ENCODE data around the gene MVP. TPM values are rescaled to one million over a fixed set of nuclear protein-coding genes. Genes with fewer than 3 reads are reported as not detected.

MVP gene
- total and polyA plus RNA-seq, 7 donors = 17.6 to 75.9 (median 34.3) TPM

- intact Hi-C loops (cut with DNase I) = loop anchor here in 1 of 2 donors (5.0 kb wide), 1 partner anchor 147 kb away; no protein-coding TSS in a partner anchor
- no peak overlapping the region for H3K4me3 ChIP-seq
These were observed 29.2 kb downstream of the MVP start for GRCh38 chr16:29849505-29849904.

GRCh38 chr16:29850998-29851397, 30.7 kb downstream of the MVP start:
- DNase-seq (no peak), ATAC-seq (no peak)
- Histone ChIP-seq H3K4me3 (no peak overlapping the region), H3K27ac (no peak overlapping the region), H3K36me3 (ENCODE audit: insufficient read depth in 1 of 2, low read depth in 1 of 2) (peaks cover 0 to 20% of the 10 kb centered on the region in 2 donors), H3K9me3 (no peaks in the 10 kb centered on the region), H3K27me3 (ENCODE audit: insufficient read depth in 3 of 3, low read length in 2 of 3) (no peaks in the 10 kb centered on the region), H3K4me1 (no peaks in the 10 kb centered on the region)
- no peak for TF ChIP-seq CTCF (IDR thresholded peaks at IDR 0.05)
- 79 to 82% (median 80%) methylated on average over 3 of the region's 3 CpGs for WGBS, 3 donors
- intact Hi-C loops (cut with DNase I) = no loop called here

More at GRCh38 chr16:29849505-29849904, 29.2 kb downstream of the MVP start:
- TF ChIP-seq CTCF (IDR thresholded peaks at IDR 0.05) = no peak
- H3K27me3 ChIP-seq (ENCODE audit: insufficient read depth in 3 of 3, low read length in 2 of 3) = no peaks in the 10 kb centered on the region
- no peaks in the 10 kb centered on the region for H3K9me3 ChIP-seq
- DNase-seq (no peak), ATAC-seq (no peak)
- H3K27ac ChIP-seq = no peak overlapping the region
- no peaks in the 10 kb centered on the region for H3K4me1 ChIP-seq
- WGBS, 3 donors = 70 to 76% (median 75%) methylated on average over 5 of the region's 5 CpGs
- peaks cover 0 to 34% of the 10 kb centered on the region in 2 donors for H3K36me3 ChIP-seq (ENCODE audit: insufficient read depth in 1 of 2, low read depth in 1 of 2)

GRCh38 chr16:29852654-29853053, 32.4 kb downstream of the MVP start:
- intact Hi-C loops (cut with DNase I) = no loop called here
- ATAC-seq = peak in 1 of 4 donors; percentile 13
- Histone ChIP-seq H3K9me3 (no peaks in the 10 kb centered on the region), H3K4me3 (no peak overlapping the region), H3K27me3 (ENCODE audit: insufficient read depth in 3 of 3, low read length in 2 of 3) (no peaks in the 10 kb centered on the region), H3K4me1 (no peaks in the 10 kb centered on the region), H3K36me3 (ENCODE audit: insufficient read depth in 1 of 2, low read depth in 1 of 2) (peaks cover 0 to 4% of the 10 kb centered on the region in 2 donors), H3K27ac (peak overlapping the region; percentile 30)
- WGBS, 3 donors = 38 to 48% (median 44%) methylated on average over 7 of the region's 7 CpGs
- no peak for DNase-seq
- TF ChIP-seq CTCF (IDR thresholded peaks at IDR 0.05) = no peak

GRCh38 chr16:29854520-29855100, 34.3 kb downstream of the MVP start:
- TF ChIP-seq CTCF (IDR thresholded peaks at IDR 0.05) = no peak
- ATAC-seq (no peak), DNase-seq (no peak)
- H3K36me3 ChIP-seq (ENCODE audit: insufficient read depth in 1 of 2, low read depth in 1 of 2) = peaks cover 0 to 14% of the 10 kb centered on the region in 2 donors
- 81 to 84% (median 82%) methylated on average over 5 of the region's 5 CpGs for WGBS, 3 donors
- intact Hi-C loops (cut with DNase I) = no loop called here
- H3K27ac ChIP-seq = no peak overlapping the region
- H3K9me3 ChIP-seq = no peaks in the 10 kb centered on the region
- no peaks in the 10 kb centered on the region for H3K4me1 ChIP-seq
- no peak overlapping the region for H3K4me3 ChIP-seq
- H3K27me3 ChIP-seq (ENCODE audit: insufficient read depth in 3 of 3, low read length in 2 of 3) = no peaks in the 10 kb centered on the region
